ENCODE measurements around the gene UBA52.

UBA52 gene

DNA sequence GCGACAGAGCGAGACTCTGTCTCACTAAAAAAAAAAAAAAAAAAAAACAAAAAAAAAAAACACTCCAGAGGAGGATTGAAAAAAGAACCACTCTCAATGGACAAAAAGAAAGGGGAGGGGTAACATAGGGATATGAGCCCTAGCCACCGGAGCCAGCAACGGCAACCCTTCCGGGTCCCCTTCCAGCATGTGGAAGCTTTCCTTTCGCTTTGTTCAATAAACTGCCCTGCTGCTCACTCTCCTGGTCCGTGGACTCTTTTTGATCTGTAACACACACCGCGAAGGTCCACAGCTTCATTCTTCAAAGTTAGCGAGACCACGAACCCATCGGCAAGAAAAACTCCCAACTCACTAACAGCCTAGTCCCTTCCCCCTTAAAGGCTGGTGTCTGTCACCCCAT lies 15.9 kb downstream of the UBA52 start:
- DNase-seq (ENCODE audit: low read depth, low spot score) = no peak
- in situ Hi-C loops (cut with HindIII; ENCODE audit: low sequenced_read_pairs) = no loop called here
- H3K4me3 ChIP-seq (ENCODE audit: low read depth, low read length) = no peak overlapping the region
- TF ChIP-seq, protein P1, sequence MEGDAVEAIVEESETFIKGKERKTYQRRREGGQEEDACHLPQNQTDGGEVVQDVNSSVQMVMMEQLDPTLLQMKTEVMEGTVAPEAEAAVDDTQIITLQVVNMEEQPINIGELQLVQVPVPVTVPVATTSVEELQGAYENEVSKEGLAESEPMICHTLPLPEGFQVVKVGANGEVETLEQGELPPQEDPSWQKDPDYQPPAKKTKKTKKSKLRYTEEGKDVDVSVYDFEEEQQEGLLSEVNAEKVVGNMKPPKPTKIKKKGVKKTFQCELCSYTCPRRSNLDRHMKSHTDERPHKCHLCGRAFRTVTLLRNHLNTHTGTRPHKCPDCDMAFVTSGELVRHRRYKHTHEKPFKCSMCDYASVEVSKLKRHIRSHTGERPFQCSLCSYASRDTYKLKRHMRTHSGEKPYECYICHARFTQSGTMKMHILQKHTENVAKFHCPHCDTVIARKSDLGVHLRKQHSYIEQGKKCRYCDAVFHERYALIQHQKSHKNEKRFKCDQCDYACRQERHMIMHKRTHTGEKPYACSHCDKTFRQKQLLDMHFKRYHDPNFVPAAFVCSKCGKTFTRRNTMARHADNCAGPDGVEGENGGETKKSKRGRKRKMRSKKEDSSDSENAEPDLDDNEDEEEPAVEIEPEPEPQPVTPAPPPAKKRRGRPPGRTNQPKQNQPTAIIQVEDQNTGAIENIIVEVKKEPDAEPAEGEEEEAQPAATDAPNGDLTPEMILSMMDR (IDR thresholded peaks at IDR 0.05; ENCODE audit: low read depth, low read length) = no peak

DNA sequence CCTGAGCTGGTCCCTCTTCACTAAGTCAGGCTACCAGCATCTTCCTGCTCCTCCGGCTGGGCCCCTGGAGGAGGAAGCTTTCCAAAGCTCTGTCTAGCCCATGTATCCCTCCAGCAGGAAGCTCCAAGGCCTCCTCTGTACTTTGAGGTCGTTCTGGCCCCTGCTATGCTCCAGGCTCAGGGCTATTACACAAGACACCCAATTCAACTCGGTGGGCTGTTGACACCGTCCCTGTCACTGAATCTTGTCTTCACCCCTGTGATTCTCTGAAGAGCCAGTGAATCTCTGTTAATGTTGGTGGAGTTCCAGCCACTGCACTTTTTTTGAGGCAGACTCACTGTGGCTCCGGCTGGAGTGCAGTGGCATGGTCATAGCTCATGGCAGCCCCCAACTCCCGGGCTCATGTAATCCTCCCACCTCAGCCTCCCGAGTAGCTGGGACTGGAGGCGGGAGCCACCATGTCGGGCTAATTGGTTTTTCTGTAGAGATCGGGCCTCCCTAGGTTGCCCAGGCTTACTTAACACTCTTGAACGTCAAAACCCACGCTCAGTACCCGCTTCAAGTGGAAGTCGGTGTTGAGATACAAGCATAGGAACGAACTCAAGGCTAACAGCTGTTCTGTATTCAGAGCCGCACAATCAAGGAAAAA lies 16.4 kb downstream of the UBA52 start:
- TF ChIP-seq, protein P1 (IDR thresholded peaks at IDR 0.05; ENCODE audit: low read depth, low read length) = no peak
- in situ Hi-C loops (cut with HindIII; ENCODE audit: low sequenced_read_pairs) = no loop called here
- no peak for DNase-seq (ENCODE audit: low read depth, low spot score)
- H3K4me3 ChIP-seq (ENCODE audit: low read depth, low read length) = peak overlapping the region; percentile 58

DNA sequence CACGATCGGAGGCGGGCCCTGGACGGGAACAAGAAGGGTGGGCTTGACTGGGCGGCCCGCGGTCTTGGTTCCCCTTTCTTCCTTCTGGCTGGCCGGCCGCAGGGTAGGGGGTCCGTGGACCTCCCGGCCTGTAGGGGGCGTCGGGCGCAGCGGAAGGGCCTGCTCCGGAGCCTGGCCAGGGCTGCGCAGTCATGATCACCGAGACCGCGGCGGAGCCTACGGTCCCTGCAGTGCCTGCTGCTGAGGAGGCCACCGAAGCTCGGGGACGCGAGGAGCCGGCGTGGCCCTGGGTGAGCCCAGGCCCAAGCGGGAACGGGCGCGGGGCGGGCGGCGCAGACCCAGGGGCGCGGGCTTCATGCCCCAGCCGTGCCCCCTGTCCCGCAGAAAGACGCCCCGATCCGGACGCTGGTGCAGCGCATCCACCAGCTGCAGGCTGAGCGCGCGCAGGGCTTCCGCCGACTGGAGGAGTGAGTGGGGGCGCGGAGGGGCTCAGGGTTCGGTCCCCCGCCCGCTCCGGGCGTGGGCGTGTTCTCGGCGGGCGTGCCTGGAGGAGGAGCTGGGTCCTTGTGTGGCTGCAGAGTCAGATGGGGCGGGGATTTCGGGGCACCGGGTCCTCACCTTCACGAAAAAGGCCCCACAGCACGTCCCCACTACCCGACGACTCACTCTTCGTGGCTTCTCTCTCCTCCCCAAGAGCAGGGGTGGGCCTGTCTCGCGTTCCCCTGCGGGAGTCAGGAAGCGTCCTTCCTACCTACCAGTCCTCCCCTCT lies 17.1 kb downstream of the UBA52 start, which contains the start of gene REX1BD:
REX1BD (plus strand) TSS at position 188 of the 769 bp plus-strand sequence; CDS start at position 192, 4 bp downstream.
- H3K4me3 ChIP-seq (ENCODE audit: low read depth, low read length) = peak within 1 kb of the TSS; percentile 58
- in situ Hi-C loops (cut with HindIII; ENCODE audit: low sequenced_read_pairs) = no loop called here
- TF ChIP-seq, protein P1 (IDR thresholded peaks at IDR 0.05; ENCODE audit: low read depth, low read length) = peak; percentile 84
- DNase-seq (ENCODE audit: low read depth, low spot score) = peak; percentile 78

DNA sequence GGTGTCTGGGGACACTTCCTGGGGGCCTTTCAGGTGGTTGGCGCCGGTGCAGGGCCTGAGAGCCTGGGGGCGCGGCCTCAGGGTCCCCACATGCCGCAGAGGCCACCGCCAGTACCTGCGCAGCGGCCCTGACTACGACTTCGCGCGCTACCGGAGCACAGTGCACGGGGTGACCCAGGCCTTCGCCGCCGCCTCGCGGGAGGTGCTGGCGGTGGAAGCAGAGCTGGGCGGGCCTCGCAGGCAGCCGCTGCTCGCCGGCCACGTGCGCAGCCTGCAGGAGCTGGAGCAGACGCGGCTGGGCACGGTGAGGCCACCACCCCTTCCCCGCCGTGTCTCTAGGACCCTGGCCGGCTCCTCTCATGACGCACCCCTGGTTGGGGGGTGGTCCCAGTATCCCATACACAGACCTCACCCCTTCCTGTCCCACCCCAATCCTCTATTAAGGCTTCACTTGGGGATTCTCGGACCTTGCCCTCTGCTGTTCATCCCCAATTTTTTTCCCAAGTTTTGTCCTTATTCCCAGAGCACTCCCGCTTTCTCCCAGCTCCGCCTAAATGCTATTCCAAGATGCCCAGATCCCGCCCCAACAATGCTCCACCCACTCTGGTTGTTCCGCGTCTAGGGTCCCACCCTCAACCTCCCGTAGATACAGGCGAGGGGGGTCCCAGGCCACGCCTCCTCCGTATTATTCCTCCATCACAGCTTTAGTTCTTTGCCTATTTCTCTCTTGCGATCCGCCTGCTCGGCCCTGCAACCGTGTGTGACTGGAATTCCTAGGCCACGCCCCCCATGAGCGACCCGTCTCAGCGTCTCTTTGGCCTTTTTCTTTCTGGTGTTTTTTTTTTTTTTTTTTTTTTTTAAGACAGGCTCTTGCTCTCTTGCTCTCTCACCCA lies 18.0 kb downstream of the UBA52 start:
- in situ Hi-C loops (cut with HindIII; ENCODE audit: low sequenced_read_pairs) = no loop called here
- peak; percentile 47 for DNase-seq (ENCODE audit: low read depth, low spot score)
- TF ChIP-seq, protein P1 (IDR thresholded peaks at IDR 0.05; ENCODE audit: low read depth, low read length) = no peak
- peak overlapping the region; percentile 58 for H3K4me3 ChIP-seq (ENCODE audit: low read depth, low read length)

DNA sequence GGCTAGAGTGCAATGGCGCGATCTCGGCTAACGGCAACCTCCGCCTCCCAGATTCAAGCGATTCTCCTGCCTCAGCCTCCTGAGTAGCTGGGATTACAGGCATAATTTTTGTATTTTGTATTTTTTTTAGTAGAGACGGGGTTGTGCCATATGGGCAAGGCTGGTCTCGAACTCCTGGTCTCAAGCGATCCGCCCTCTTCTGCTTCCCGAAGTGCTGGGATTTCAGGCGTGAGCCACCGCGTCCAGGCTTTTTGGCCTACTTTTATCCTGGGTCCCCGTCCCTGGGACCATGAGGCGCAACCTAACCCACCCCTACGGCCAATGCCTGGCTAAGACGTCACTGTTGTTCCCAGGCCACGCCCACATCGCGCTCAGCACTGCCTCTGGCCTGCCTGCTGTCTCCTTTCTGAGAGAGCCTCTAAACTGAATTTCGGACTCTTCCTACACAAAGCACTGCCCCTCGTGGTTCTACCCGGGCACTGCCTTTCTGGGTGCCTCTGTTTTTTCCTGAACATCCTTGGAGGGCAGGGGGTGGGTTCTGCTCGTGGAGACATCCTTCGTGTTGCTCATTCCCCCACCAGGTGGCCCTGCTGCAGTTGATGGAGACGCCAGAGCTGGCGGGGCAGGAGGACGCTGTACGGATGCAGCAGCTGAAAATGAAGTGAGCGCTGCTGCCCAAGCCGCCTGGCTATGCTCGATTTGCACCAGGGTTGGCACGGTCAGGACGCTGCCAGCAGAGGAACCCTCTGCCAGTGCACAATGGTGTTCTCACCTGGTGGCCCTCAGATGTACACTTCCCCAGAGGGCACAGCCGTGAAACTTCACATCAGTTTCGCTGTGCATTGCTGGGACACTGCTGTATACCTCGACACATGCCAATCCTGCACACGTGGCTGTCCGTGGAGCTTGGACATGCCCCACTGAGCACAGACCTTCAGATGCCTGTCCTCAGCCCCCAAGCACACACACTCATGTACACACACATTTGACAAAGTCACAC lies 18.9 kb downstream of the UBA52 start:
- DNase-seq (ENCODE audit: low read depth, low spot score) = peak; percentile 69
- TF ChIP-seq, protein P1 (IDR thresholded peaks at IDR 0.05; ENCODE audit: low read depth, low read length) = peak; percentile 54

More for the DNA sequence above, 18.9 kb downstream of the UBA52 start:
- no peak overlapping the region for H3K4me3 ChIP-seq (ENCODE audit: low read depth, low read length)
- in situ Hi-C loops (cut with HindIII; ENCODE audit: low sequenced_read_pairs) = no loop called here

Measured in astrocyte of the spinal cord (primary cell).